Middle frontal gyrus (tissue), 1 donor: ENCODE measurements around the gene ERLEC1.
A peak's percentile ranks its signal among the peaks of the same experiment; 100 is the strongest.
"Not testable (repeated sequence)": the region's sequence is repeated elsewhere in the genome, so short reads cannot be mapped to it uniquely, and the experiment has no call there.

Source experiments
- DNase-seq: peaks from one replicate; pipeline ENCODE4 v3.0.0-alpha.2; 2015; ENCODE audit warnings: low spot score; ENCODE audit errors: extremely low spot score

Gene ERLEC1

GRCh38 chr2:53829273-53829979 lies 42.6 kb downstream of the ERLEC1 start:
- DNase-seq = no peak

GRCh38 chr2:53829980-53830290 lies 43.1 kb downstream of the ERLEC1 start:
- DNase-seq = not testable (repeated sequence)

- no peak for DNase-seq
Measured at GRCh38 chr2:53840580-53840979, 53.7 kb downstream of the ERLEC1 start.

- DNase-seq = not testable (repeated sequence)
Measured at GRCh38 chr2:53841651-53842050, 54.8 kb downstream of the ERLEC1 start.

- DNase-seq = no peak
Measured at GRCh38 chr2:53842891-53843290, 56.0 kb downstream of the ERLEC1 start.

GRCh38 chr2:53843595-53843994 lies 56.8 kb downstream of the ERLEC1 start:
- no peak for DNase-seq

- no peak for DNase-seq
Measured at GRCh38 chr2:53848062-53848461, 61.2 kb downstream of the ERLEC1 start.

GRCh38 chr2:53851052-53851757 lies 64.4 kb downstream of the ERLEC1 start:
- DNase-seq = not testable (repeated sequence)

- DNase-seq = no peak
Measured at GRCh38 chr2:53852532-53852931, 65.7 kb downstream of the ERLEC1 start.

GRCh38 chr2:53854678-53855077 lies 67.8 kb downstream of the ERLEC1 start:
- DNase-seq = no peak

- DNase-seq = no peak
Measured at GRCh38 chr2:53856272-53856671, 69.4 kb downstream of the ERLEC1 start.

- DNase-seq = peak; percentile 25
Measured at GRCh38 chr2:53859206-53860181, 72.7 kb downstream of the ERLEC1 start, which contains the start of gene GPR75. GPR75 (minus strand) TSS chr2:53859967; CDS start chr2:53854756, 5,211 bp downstream.

- DNase-seq = no peak
Measured at GRCh38 chr2:53861824-53862223, 75.0 kb downstream of the ERLEC1 start.

GRCh38 chr2:53863538-53864227 lies 76.8 kb downstream of the ERLEC1 start:
- no peak for DNase-seq

GRCh38 chr2:53865264-53865663 lies 78.4 kb downstream of the ERLEC1 start:
- DNase-seq = no peak

- DNase-seq = no peak
Measured at GRCh38 chr2:53865962-53866361, 79.1 kb downstream of the ERLEC1 start.

- no peak for DNase-seq
Measured at GRCh38 chr2:53867169-53867568, 80.3 kb downstream of the ERLEC1 start.

GRCh38 chr2:53867773-53868172 lies 80.9 kb downstream of the ERLEC1 start:
- no peak for DNase-seq
